ENCODE results near the gene TMEM181. TPM values are rescaled to one million over a fixed set of nuclear protein-coding genes. Genes with fewer than 3 reads are reported as not detected.

Gene TMEM181
- total RNA-seq, 1 donor from 2014 or later, result 27.3 TPM

DNA sequence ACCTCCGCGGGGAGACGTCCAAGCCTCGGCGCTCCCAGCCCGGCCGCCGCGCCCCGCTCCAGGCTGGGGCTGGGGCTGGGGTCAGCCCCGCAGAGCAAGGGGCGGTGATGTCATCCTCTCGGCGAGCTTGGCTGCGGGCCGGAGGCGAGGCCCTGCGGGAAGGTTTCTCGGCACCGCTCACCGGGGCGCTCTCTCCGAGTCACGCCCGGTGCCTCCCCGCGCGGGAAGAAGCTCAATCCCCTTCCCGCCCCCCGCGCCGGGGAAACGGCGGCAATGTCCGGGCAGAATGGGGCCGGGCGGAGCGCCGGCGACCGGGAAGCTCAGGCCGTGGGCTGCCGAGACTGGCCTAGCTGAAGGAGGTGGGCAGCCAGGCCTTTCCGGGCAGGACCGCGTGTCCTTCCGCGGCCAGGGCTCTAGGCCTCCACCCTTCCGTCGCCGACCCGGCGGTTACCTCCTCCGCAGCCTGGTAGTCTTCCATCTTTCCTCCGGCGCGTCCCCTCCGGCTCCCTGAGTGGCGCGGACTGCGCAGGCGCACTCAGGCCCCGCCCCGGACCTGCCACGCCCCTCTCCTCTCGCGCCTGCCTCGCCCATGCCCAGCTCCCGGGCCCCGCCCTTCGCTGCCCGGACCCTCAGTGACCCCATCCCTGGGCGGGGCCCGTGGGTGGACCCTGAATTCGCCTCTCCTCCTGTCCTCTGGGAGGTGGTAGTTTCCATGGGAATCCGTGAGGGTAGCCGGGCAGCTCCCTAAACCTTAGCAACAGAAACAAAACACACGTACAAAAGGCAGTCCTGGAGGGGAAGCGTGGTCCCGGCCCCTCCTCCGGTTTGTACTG lies 84.6 kb downstream of the TMEM181 start, which contains the start of gene DYNLT1:
DYNLT1 (minus strand) TSS at position 513 of the 833 bp plus-strand sequence; CDS start at position 478, 35 bp downstream.
- Histone ChIP-seq H3K4me2 (peak within 1 kb of the TSS; percentile 92), H2AFZ (replicated peaks) (peak within 1 kb of the TSS; percentile 90), H3K27ac (peak within 1 kb of the TSS; percentile 55), H3K27me3 (peaks cover 15% of the 10 kb centered on the region), H3F3A (ENCODE audit: low read depth) (no peaks in the 10 kb centered on the region), H3K79me2 (ENCODE audit: low read depth) (peaks cover 46% of the 10 kb centered on the region), H3K9ac (peak within 1 kb of the TSS; percentile 78), H3K4me3 (peak within 1 kb of the TSS; percentile 97), H4K20me1 (ENCODE audit: low read depth) (peaks cover 46% of the 10 kb centered on the region), H3K4me1 (peaks cover 17% of the 10 kb centered on the region), H3K36me3 (no peaks in the 10 kb centered on the region), H3K9me3 (ENCODE audit: low read depth) (no peaks in the 10 kb centered on the region)
- H3K36me3 Mint-ChIP-seq, result peaks cover 24% of the 10 kb centered on the region
- peaks cover 4% of the 10 kb centered on the region for H3K27me3 Mint-ChIP-seq (ENCODE audit: insufficient read depth, low read depth)
- H3K9me3 Mint-ChIP-seq, result no peaks in the 10 kb centered on the region
- DNase-seq (ENCODE audit: low spot score), result peak; percentile 97
- TF ChIP-seq EZH2 (IDR thresholded peaks at IDR 0.05), result no peak
- TF ChIP-seq, protein P1, sequence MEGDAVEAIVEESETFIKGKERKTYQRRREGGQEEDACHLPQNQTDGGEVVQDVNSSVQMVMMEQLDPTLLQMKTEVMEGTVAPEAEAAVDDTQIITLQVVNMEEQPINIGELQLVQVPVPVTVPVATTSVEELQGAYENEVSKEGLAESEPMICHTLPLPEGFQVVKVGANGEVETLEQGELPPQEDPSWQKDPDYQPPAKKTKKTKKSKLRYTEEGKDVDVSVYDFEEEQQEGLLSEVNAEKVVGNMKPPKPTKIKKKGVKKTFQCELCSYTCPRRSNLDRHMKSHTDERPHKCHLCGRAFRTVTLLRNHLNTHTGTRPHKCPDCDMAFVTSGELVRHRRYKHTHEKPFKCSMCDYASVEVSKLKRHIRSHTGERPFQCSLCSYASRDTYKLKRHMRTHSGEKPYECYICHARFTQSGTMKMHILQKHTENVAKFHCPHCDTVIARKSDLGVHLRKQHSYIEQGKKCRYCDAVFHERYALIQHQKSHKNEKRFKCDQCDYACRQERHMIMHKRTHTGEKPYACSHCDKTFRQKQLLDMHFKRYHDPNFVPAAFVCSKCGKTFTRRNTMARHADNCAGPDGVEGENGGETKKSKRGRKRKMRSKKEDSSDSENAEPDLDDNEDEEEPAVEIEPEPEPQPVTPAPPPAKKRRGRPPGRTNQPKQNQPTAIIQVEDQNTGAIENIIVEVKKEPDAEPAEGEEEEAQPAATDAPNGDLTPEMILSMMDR (IDR thresholded peaks at IDR 0.05), result no peak
- no peak for TF ChIP-seq EZH2phosphoT487 (IDR thresholded peaks at IDR 0.05)
- H3K4me1 Mint-ChIP-seq, result peaks cover 46% of the 10 kb centered on the region
- H3K27ac Mint-ChIP-seq, result peak within 1 kb of the TSS; percentile 86
- H3K4me3 Mint-ChIP-seq, result peak within 1 kb of the TSS; percentile 99

DNA sequence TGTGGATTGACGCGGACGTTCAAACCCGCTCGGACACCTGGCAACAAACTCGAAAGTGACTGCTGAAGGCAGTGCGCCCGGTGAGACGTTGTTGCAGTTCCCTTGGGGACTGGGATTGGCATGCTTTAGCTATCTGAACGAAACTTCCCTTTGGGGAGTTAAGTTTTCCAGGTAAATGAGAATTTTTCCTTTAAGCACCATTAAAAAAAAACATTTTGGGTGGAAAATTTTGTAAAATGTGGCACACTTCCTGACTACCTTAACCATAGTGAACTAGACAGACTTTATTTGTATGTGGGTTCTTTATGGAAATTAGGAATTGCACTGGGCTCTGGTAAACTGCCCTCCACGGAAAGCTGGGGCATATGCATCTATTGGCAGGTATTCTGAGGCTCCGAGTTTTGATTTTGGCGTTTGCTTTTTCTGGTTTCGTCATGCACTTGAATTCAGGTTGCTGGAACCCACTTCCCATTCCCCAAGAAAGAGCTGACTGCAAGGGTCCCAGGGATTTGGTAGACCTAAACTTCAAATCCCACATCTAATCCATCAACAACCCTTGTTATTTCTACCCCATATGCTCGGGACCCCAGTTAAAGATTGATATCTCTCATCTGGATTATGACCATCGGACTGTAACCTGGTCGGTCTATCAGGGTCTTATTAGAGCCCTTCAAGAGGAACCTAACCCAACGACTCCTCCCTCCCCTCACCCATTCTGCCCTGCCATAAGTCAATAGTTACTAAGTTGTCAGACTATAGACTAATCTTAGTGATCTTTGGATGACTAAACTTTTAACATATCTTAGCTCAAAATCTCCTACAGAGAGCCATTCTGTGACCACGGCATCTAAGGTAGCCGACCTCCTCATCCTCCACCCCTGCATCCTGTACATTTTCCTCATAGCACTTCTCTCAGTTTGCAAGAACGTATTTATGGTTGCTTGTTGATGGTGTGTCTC lies 85.5 kb downstream of the TMEM181 start:
- H3K27ac ChIP-seq, result no peak overlapping the region
- no peaks in the 10 kb centered on the region for H3K9me3 Mint-ChIP-seq
- H3K9ac ChIP-seq, result no peak overlapping the region

More for the DNA sequence above, 85.5 kb downstream of the TMEM181 start:
- peak overlapping the region; percentile 97 for H3K4me3 ChIP-seq
- H4K20me1 ChIP-seq (ENCODE audit: low read depth), result peaks cover 38% of the 10 kb centered on the region
- peaks cover 38% of the 10 kb centered on the region for H3K79me2 ChIP-seq (ENCODE audit: low read depth)
- H3K27me3 ChIP-seq, result peaks cover 15% of the 10 kb centered on the region
- peak overlapping the region; percentile 90 for H2AFZ ChIP-seq (replicated peaks)
- no peaks in the 10 kb centered on the region for H3F3A ChIP-seq (ENCODE audit: low read depth)
- Mint-ChIP-seq H3K27ac (peak overlapping the region; percentile 47), H3K4me1 (peaks cover 39% of the 10 kb centered on the region), H3K4me3 (peak overlapping the region; percentile 91), H3K27me3 (ENCODE audit: insufficient read depth, low read depth) (peaks cover 4% of the 10 kb centered on the region), H3K36me3 (peaks cover 18% of the 10 kb centered on the region)
- H3K4me1 ChIP-seq, result peaks cover 13% of the 10 kb centered on the region
- no peaks in the 10 kb centered on the region for H3K9me3 ChIP-seq (ENCODE audit: low read depth)
- no peaks in the 10 kb centered on the region for H3K36me3 ChIP-seq
- DNase-seq (ENCODE audit: low spot score), result no peak
- TF ChIP-seq, protein P1 (IDR thresholded peaks at IDR 0.05), result no peak
- TF ChIP-seq EZH2 (IDR thresholded peaks at IDR 0.05) (no peak), EZH2phosphoT487 (IDR thresholded peaks at IDR 0.05) (no peak)
- peak overlapping the region; percentile 92 for H3K4me2 ChIP-seq
